HG03025 (cell line): ENCODE data around the gene CD207.
"Not testable (repeated sequence)": the region's sequence is repeated elsewhere in the genome, so short reads cannot be mapped to it uniquely, and the experiment has no call there.

Source experiments
- ATAC-seq: cut with Tn5 transposase; IDR thresholded peaks from one replicate; pipeline ENCODE4 v1.9.1; 2021; ENCODE audit warnings: mild to moderate bottlenecking, moderate library complexity; ENCODE audit not compliant: unreplicated experiment, low FRiP score

The CD207 gene

GRCh38 chr2:70829916-70830315 lies 5.7 kb downstream of the CD207 start:
- ATAC-seq, result no peak

GRCh38 chr2:70828914-70829824 lies 6.4 kb downstream of the CD207 start:
- no peak for ATAC-seq

GRCh38 chr2:70828115-70828514 lies 7.5 kb downstream of the CD207 start:
- ATAC-seq, result no peak

- no peak for ATAC-seq
Measured at GRCh38 chr2:70827388-70827787, 8.2 kb downstream of the CD207 start.

GRCh38 chr2:70826696-70827350 lies 8.8 kb downstream of the CD207 start:
- ATAC-seq, result no peak

- ATAC-seq, result no peak
Measured at GRCh38 chr2:70823249-70823648, 12.4 kb downstream of the CD207 start.

- no peak for ATAC-seq
Measured at GRCh38 chr2:70822843-70823242, 12.8 kb downstream of the CD207 start.

GRCh38 chr2:70820499-70820898 lies 15.1 kb downstream of the CD207 start, which contains the start of gene CLEC4F:
CLEC4F (minus strand) TSS chr2:70820599; CDS start chr2:70820523, 76 bp downstream.
- no peak for ATAC-seq

- no peak for ATAC-seq
Measured at GRCh38 chr2:70817284-70817954, 18.2 kb downstream of the CD207 start.

- ATAC-seq, result no peak
Measured at GRCh38 chr2:70816726-70817125, 18.9 kb downstream of the CD207 start.

- ATAC-seq, result no peak
Measured at GRCh38 chr2:70808983-70809958, 26.3 kb downstream of the CD207 start.

GRCh38 chr2:70807828-70808118 lies 27.8 kb downstream of the CD207 start:
- no peak for ATAC-seq

GRCh38 chr2:70807102-70807827 lies 28.4 kb downstream of the CD207 start:
- no peak for ATAC-seq

- ATAC-seq, result no peak
Measured at GRCh38 chr2:70806620-70807019, 29.0 kb downstream of the CD207 start.

- ATAC-seq, result no peak
Measured at GRCh38 chr2:70806013-70806412, 29.6 kb downstream of the CD207 start.

- ATAC-seq, result no peak
Measured at GRCh38 chr2:70801607-70802263, 33.9 kb downstream of the CD207 start.

GRCh38 chr2:70799706-70800105 lies 35.9 kb downstream of the CD207 start:
- ATAC-seq, result no peak

GRCh38 chr2:70797996-70798395 lies 37.6 kb downstream of the CD207 start:
- ATAC-seq, result not testable (repeated sequence)

GRCh38 chr2:70797506-70797905 lies 38.1 kb downstream of the CD207 start:
- no peak for ATAC-seq
